Endodermal cell (in vitro differentiated cells): ENCODE measurements around the gene VDR. TPM values are rescaled to one million over a fixed set of nuclear protein-coding genes. Genes with fewer than 3 reads are reported as not detected.

Experiments
- DNase-seq: peaks from one replicate; pipeline ENCODE4 v3.0.0-alpha.2; 2017
- H3K27ac ChIP-seq: 2 replicates; pipeline ENCODE4 v1.5.1; 2013; ENCODE audit warnings: mild to moderate bottlenecking, low read depth, low read length, moderate library complexity
- H3K27me3 ChIP-seq: 2 replicates; pipeline ENCODE4 v1.6.1; 2013; ENCODE audit warnings: mild to moderate bottlenecking, low read length, moderate library complexity; ENCODE audit not compliant: insufficient read depth, control insufficient read depth, poor library complexity, severe bottlenecking
- H3K36me3 ChIP-seq: 2 replicates; pipeline ENCODE4 v1.7.0; 2013; ENCODE audit warnings: mild to moderate bottlenecking, low read length, moderate library complexity; ENCODE audit not compliant: control insufficient read depth, insufficient read depth
- H3K4me1 ChIP-seq: one replicate; pipeline ENCODE4 v1.7.0; 2013; ENCODE audit warnings: low read length; ENCODE audit not compliant: control insufficient read depth, insufficient read depth
- H3K4me3 ChIP-seq: 2 replicates; pipeline ENCODE4 v1.5.1; 2013; ENCODE audit warnings: mild to moderate bottlenecking, low read length, moderate library complexity
- H3K9ac ChIP-seq: 2 replicates; pipeline ENCODE4 v1.6.1; 2013; ENCODE audit warnings: mild to moderate bottlenecking, low read length, moderate library complexity; ENCODE audit not compliant: poor library complexity, severe bottlenecking; ENCODE audit errors: extremely low read depth
- H3K9me3 ChIP-seq: 2 replicates; pipeline ENCODE4 v1.6.1; 2013; ENCODE audit warnings: mild to moderate bottlenecking, low read length, moderate library complexity; ENCODE audit not compliant: control insufficient read depth
- H3K27ac Mint-ChIP-seq: 2 replicates; pipeline ENCODE4 v1.8.0; 2020; ENCODE audit warnings: mixed read lengths
- H3K27me3 Mint-ChIP-seq: 2 replicates; pipeline ENCODE4 v1.8.0; 2021; ENCODE audit warnings: mild to moderate bottlenecking, mixed read lengths; ENCODE audit not compliant: insufficient read depth
- H3K36me3 Mint-ChIP-seq: 2 replicates; pipeline ENCODE4 v1.8.0; 2020; ENCODE audit warnings: low read depth, mixed read lengths
- H3K4me1 Mint-ChIP-seq: 2 replicates; pipeline ENCODE4 v1.8.0; 2020; ENCODE audit warnings: mixed read lengths
- H3K4me3 Mint-ChIP-seq: 2 replicates; pipeline ENCODE4 v1.8.0; 2020; ENCODE audit warnings: mild to moderate bottlenecking, moderate library complexity, mixed read lengths
- H3K9me3 Mint-ChIP-seq: 2 replicates; pipeline ENCODE4 v1.8.0; 2020; ENCODE audit warnings: mild to moderate bottlenecking, mixed read lengths
- WGBS, 2 experiments: methylation state at CpG; one replicate each; pipeline versions ENCODE4 v1.1.5 to v1.1.7; 2013; ENCODE audit warnings: missing lambda C conversion rate in 2 of 2, mixed read lengths in 1 of 2; ENCODE audit not compliant: insufficient coverage in 1 of 2, insufficient read length in 1 of 2; 5-methylcytosine and 5-hydroxymethylcytosine counted together
- total RNA-seq, 2 donors: library from RNA; stranded (reverse); fragmentation: NEBNext Ultra II Directional in 1 of 2; extraction: Animal tissue kit (Norgen Biotek cat#: 25700) in 1 of 2; gene quantifications; 2 replicates in 1 of 2; 3 replicates in 1 of 2; pipeline ENCODE4 v1.2.1, GENCODE V29; 2021
- TF ChIP-seq, protein P1 (sequence below): fragments of 200-600 bp; sonication (generic); conservative IDR thresholded peaks from 2 replicates; pipeline ENCODE4 v1.5.0; 2021; ENCODE audit warnings: antibody characterized with exemption, mild to moderate bottlenecking

VDR gene
- total RNA-seq, 2 donors from 2014 or later = 0.04 TPM; not detected in 1

DNA sequence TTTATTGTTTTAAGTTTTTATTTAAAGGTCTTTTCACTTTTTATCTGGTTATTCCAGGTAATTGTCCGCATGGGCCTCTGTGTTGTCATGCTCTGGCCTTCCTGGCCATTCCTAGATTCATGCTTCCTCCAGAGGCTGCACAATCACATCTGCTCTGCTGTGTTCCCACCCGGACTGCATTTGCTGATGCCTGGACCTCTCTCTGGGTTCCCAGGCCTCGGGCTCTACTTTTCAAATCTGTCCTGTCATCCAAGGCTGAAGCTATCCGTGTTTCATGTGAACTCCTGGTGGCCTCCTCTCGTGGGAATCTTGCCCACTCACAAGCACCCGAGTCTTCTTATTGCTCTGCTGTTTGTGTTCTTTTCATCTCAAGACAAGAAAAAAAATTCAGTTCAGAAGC lies 16.1 kb upstream of the VDR start:
- H3K9me3 ChIP-seq = no peaks in the 10 kb centered on the region
- 79 to 84% methylated on average over 6 of the region's 6 CpGs for WGBS, 2 experiments
- Mint-ChIP-seq H3K4me1 (no peaks in the 10 kb centered on the region), H3K27ac (no peak overlapping the region), H3K36me3 (no peaks in the 10 kb centered on the region), H3K4me3 (no peak overlapping the region), H3K27me3 (peaks cover 61% of the 10 kb centered on the region), H3K9me3 (no peaks in the 10 kb centered on the region)
- H3K36me3 ChIP-seq = no peaks in the 10 kb centered on the region
- DNase-seq = peak; percentile 12
- TF ChIP-seq, protein P1, sequence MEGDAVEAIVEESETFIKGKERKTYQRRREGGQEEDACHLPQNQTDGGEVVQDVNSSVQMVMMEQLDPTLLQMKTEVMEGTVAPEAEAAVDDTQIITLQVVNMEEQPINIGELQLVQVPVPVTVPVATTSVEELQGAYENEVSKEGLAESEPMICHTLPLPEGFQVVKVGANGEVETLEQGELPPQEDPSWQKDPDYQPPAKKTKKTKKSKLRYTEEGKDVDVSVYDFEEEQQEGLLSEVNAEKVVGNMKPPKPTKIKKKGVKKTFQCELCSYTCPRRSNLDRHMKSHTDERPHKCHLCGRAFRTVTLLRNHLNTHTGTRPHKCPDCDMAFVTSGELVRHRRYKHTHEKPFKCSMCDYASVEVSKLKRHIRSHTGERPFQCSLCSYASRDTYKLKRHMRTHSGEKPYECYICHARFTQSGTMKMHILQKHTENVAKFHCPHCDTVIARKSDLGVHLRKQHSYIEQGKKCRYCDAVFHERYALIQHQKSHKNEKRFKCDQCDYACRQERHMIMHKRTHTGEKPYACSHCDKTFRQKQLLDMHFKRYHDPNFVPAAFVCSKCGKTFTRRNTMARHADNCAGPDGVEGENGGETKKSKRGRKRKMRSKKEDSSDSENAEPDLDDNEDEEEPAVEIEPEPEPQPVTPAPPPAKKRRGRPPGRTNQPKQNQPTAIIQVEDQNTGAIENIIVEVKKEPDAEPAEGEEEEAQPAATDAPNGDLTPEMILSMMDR = no peak
- H3K27me3 ChIP-seq = peaks cover 77% of the 10 kb centered on the region
- no peaks in the 10 kb centered on the region for H3K4me1 ChIP-seq
- H3K27ac ChIP-seq = no peak overlapping the region
- no peak overlapping the region for H3K4me3 ChIP-seq
- no peak overlapping the region for H3K9ac ChIP-seq

DNA sequence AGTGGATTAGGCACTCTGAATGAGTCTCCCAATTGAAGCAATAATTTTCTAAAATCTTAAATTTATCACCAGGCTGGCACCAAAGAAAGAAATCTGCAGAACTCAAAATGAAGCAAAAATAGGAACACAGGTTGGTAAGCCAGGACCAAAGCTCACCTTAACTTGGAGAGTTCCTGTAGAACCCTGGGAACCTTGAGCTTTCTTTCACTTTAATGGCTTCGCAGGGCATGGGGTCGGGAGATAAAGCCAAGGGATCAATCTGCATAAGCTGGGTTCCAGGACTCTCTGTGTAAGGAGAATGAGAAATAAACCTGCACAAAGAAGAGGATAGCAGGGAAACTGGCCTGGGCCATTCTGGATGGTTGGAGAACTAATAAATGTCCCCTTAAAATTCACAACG lies 8.3 kb upstream of the VDR start:
- peak; percentile 38 for DNase-seq
- no peaks in the 10 kb centered on the region for H3K4me1 ChIP-seq
- H3K27me3 ChIP-seq = peaks cover 63% of the 10 kb centered on the region
- Mint-ChIP-seq H3K4me3 (no peak overlapping the region), H3K9me3 (no peaks in the 10 kb centered on the region), H3K27ac (no peak overlapping the region), H3K27me3 (peaks cover 69% of the 10 kb centered on the region), H3K36me3 (no peaks in the 10 kb centered on the region), H3K4me1 (no peaks in the 10 kb centered on the region)
- no peak overlapping the region for H3K4me3 ChIP-seq
- no peak overlapping the region for H3K9ac ChIP-seq
- no peaks in the 10 kb centered on the region for H3K36me3 ChIP-seq
- no peak overlapping the region for H3K27ac ChIP-seq
- WGBS, 2 experiments = 65 to 68% methylated on average over 3 of the region's 3 CpGs
- TF ChIP-seq, protein P1 = no peak
- no peaks in the 10 kb centered on the region for H3K9me3 ChIP-seq

DNA sequence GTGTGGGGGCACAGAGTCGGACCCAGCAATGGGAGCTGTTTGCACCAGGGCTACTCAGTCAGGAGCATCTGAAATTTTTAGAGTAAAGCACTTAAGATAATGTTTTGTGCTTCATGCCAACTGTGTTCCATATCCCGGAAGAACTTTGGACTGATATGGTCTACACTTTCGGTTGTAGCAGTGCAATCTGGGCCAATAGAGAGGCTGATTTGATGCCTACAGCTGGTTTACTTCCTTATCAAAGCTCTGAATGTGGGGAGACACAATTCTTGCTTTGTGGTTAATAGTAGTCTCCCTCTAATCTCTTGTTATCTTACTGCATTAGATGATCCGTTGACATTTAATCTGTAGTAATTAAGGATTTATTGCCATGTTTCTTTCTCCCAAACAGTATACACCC lies 7.8 kb upstream of the VDR start:
- H3K9me3 ChIP-seq = no peaks in the 10 kb centered on the region
- H3K36me3 Mint-ChIP-seq = no peaks in the 10 kb centered on the region
- 83 to 86% methylated on average over 2 to 3 of the region's 4 CpGs for WGBS, 2 experiments
- no peaks in the 10 kb centered on the region for H3K36me3 ChIP-seq
- H3K4me1 ChIP-seq = no peaks in the 10 kb centered on the region
- no peak overlapping the region for H3K4me3 Mint-ChIP-seq
- no peak overlapping the region for H3K27ac ChIP-seq
- peak; percentile 18 for DNase-seq
- H3K4me1 Mint-ChIP-seq = no peaks in the 10 kb centered on the region
- peaks cover 63% of the 10 kb centered on the region for H3K27me3 ChIP-seq
- TF ChIP-seq, protein P1 = no peak
- peaks cover 69% of the 10 kb centered on the region for H3K27me3 Mint-ChIP-seq
- H3K9ac ChIP-seq = no peak overlapping the region
- H3K9me3 Mint-ChIP-seq = no peaks in the 10 kb centered on the region
- H3K4me3 ChIP-seq = no peak overlapping the region
- no peak overlapping the region for H3K27ac Mint-ChIP-seq
